ENCODE data around the gene STAT1. TPM values are rescaled to one million over a fixed set of nuclear protein-coding genes. Genes with fewer than 3 reads are reported as not detected.

The STAT1 gene
- total RNA-seq, 1 experiment from 2014 or later, result 76.5 TPM

- Histone ChIP-seq H3K27ac (ENCODE audit: low read depth, low read length, poor library complexity, severe bottlenecking) (no peak overlapping the region), H3K36me3 (ENCODE audit: insufficient read depth, low read length, poor library complexity, severe bottlenecking) (peaks cover 4% of the 10 kb centered on the region), H3K27me3 (replicated peaks; ENCODE audit: insufficient read depth, low read depth, low read length, poor library complexity) (no peaks in the 10 kb centered on the region), H3K4me3 (ENCODE audit: low read depth, low read length, poor library complexity, severe bottlenecking) (no peak overlapping the region), H3K4me1 (ENCODE audit: insufficient read depth, low read length, poor library complexity, severe bottlenecking) (no peaks in the 10 kb centered on the region), H3K9me3 (ENCODE audit: low read depth, low read length, poor library complexity, severe bottlenecking) (no peaks in the 10 kb centered on the region)
- DNase-seq (ENCODE audit: low spot score), result no peak
- ChIA-PET POLR2A (ENCODE audit: low non-redundant PET) (no interaction called here), CTCF (interaction anchor here (0.6 kb wide), 1 partner anchor 13 kb away, joined by 3 read pairs; no protein-coding TSS in a partner anchor)
- BruUV-seq (replicated peaks), result no TSS peak
- TF ChIP-seq CTCF (conservative IDR thresholded peaks at IDR 0.05; ENCODE audit: low read depth, low read length) (no peak), EZH2 (IDR thresholded peaks at IDR 0.05; ENCODE audit: borderline replicate concordance, low read depth, low read length, poor library complexity, severe bottlenecking) (no peak)
- intact Hi-C loops (cut with micrococcal nuclease; ENCODE audit: unreplicated experiment), result no loop called here
Measured at GRCh38 chr2:190959911-190960788, 53.8 kb downstream of the STAT1 start.

GRCh38 chr2:190953257-190953656, 60.7 kb downstream of the STAT1 start:
- H3K4me3 ChIP-seq (ENCODE audit: low read depth, low read length, poor library complexity, severe bottlenecking), result no peak overlapping the region
- no peak for DNase-seq (ENCODE audit: low spot score)
- ChIA-PET POLR2A (ENCODE audit: low non-redundant PET) (no interaction called here), CTCF (no interaction called here)
- no peak overlapping the region for H3K27ac ChIP-seq (ENCODE audit: low read depth, low read length, poor library complexity, severe bottlenecking)
- no peaks in the 10 kb centered on the region for H3K36me3 ChIP-seq (ENCODE audit: insufficient read depth, low read length, poor library complexity, severe bottlenecking)
- no peaks in the 10 kb centered on the region for H3K27me3 ChIP-seq (replicated peaks; ENCODE audit: insufficient read depth, low read depth, low read length, poor library complexity)
- no peaks in the 10 kb centered on the region for H3K9me3 ChIP-seq (ENCODE audit: low read depth, low read length, poor library complexity, severe bottlenecking)
- no peak for TF ChIP-seq EZH2 (IDR thresholded peaks at IDR 0.05; ENCODE audit: borderline replicate concordance, low read depth, low read length, poor library complexity, severe bottlenecking)
- no peak for TF ChIP-seq CTCF (conservative IDR thresholded peaks at IDR 0.05; ENCODE audit: low read depth, low read length)
- no TSS peak for BruUV-seq (replicated peaks)
- intact Hi-C loops (cut with micrococcal nuclease; ENCODE audit: unreplicated experiment), result loop anchor here (5.0 kb wide), 1 partner anchor 171 kb away; no protein-coding TSS in a partner anchor
- no peaks in the 10 kb centered on the region for H3K4me1 ChIP-seq (ENCODE audit: insufficient read depth, low read length, poor library complexity, severe bottlenecking)

GRCh38 chr2:190950566-190950991, 63.4 kb downstream of the STAT1 start:
- DNase-seq (ENCODE audit: low spot score), result no peak
- Histone ChIP-seq H3K4me1 (ENCODE audit: insufficient read depth, low read length, poor library complexity, severe bottlenecking) (peaks cover 11% of the 10 kb centered on the region), H3K27me3 (replicated peaks; ENCODE audit: insufficient read depth, low read depth, low read length, poor library complexity) (no peaks in the 10 kb centered on the region), H3K4me3 (ENCODE audit: low read depth, low read length, poor library complexity, severe bottlenecking) (no peak overlapping the region), H3K9me3 (ENCODE audit: low read depth, low read length, poor library complexity, severe bottlenecking) (no peaks in the 10 kb centered on the region), H3K27ac (ENCODE audit: low read depth, low read length, poor library complexity, severe bottlenecking) (no peak overlapping the region), H3K36me3 (ENCODE audit: insufficient read depth, low read length, poor library complexity, severe bottlenecking) (no peaks in the 10 kb centered on the region)
- no TSS peak for BruUV-seq (replicated peaks)
- POLR2A ChIA-PET (ENCODE audit: low non-redundant PET), result no interaction called here
- no peak for TF ChIP-seq CTCF (conservative IDR thresholded peaks at IDR 0.05; ENCODE audit: low read depth, low read length)
- TF ChIP-seq EZH2 (IDR thresholded peaks at IDR 0.05; ENCODE audit: borderline replicate concordance, low read depth, low read length, poor library complexity, severe bottlenecking), result no peak
- CTCF ChIA-PET, result no interaction called here
- intact Hi-C loops (cut with micrococcal nuclease; ENCODE audit: unreplicated experiment), result loop anchor here (5.0 kb wide), 1 partner anchor 168 kb away; no protein-coding TSS in a partner anchor
